GM18502 (cell line): ENCODE measurements around the gene CIAO2B.

Experiments
- ATAC-seq: cut with Tn5 transposase; IDR thresholded peaks from one replicate; pipeline ENCODE4 v1.9.1; 2021; ENCODE audit warnings: mild to moderate bottlenecking; ENCODE audit not compliant: unreplicated experiment, poor library complexity

CIAO2B gene

DNA sequence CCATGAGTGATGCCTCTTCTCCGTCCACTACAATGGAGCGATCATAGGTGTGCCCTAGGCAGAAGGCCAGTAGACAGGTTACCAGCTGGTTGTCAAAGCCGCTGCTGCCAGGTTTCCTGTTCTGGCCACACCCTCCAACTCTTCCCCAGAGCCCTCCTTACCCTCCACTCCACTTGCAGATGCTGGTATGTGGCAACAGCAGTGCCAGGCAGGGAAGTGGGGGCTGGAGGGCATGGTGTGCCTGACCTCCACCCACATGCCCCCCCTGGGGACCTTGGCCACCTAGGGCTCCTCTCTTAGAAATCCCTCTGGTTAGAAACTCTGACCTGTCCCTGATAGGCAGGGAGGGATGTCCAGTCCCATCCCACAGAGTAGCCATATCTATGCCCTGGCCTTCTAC is 10.3 kb downstream of the CIAO2B start:
- ATAC-seq: no peak

DNA sequence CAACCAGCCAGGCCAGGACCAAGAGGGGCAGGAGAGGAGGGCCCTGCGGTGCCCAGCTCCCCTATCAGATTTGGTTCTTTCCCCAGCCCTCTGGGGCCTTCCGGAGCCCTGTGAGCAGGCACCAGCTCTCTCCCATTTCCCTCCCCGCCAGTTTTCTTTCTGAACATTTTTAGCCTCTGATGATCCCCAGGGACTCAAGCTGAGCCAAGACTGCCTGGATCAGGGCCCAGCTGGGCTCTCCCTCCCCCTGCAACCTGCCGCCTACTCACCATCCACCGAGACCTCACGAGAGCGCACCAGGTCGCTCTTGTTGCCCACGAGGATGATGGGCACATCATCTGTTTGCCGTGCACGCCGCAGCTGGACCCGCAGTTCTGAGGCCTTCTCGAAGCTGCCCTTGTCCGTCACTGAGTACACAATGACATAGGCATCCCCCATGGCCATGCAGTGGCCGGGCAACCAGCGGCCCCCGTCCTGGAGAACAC is 10.9 kb downstream of the CIAO2B start:
- no peak for ATAC-seq

GRCh38 chr16:66921729-66922450 is 12.3 kb downstream of the CIAO2B start:
- no peak for ATAC-seq

DNA sequence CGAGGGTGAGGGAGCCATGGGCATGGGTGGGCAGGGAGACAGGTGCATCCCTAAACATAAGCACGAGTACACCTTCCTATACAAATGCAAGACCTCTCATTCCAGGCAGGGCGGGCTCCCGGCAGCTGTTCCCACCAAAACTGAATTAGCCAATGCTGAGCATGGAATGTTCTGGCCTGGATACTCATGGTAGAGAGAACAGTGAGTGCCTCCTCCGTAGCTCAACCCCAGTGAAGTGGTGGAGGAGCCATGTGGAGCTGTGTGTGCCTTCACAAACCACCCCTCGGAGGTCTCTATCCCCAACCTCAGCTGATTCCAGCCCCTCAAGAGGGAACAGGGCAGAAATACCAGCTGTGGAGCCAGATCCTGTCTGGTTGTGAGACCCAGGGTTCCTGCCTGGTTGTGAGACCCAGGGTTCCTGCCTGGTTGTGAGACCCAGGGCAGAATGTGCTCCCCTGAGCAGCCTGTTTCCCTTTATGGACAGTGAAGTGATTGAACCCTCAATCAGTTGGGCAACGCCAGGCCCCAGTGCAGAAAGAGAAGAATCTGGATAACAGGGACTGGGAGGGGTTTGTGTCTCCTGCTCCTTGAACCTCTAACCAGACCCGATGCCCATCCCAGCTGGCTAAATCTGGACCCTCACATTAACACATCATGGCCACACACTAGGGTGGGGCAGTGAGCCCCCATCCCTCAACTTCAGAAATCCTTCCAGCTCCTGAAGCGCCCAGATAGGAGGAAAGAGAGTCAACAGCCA is 13.1 kb downstream of the CIAO2B start:
- no peak for ATAC-seq

- no peak for ATAC-seq
These were observed 14.0 kb downstream of the CIAO2B start for GRCh38 chr16:66920299-66920590.

- ATAC-seq: no peak
These were observed 14.5 kb downstream of the CIAO2B start for GRCh38 chr16:66919569-66920298.

GRCh38 chr16:66918803-66919568 is 15.2 kb downstream of the CIAO2B start, which contains the start of gene CDH16:
CDH16 (minus strand) TSS chr16:66918885; CDS start chr16:66918065, 820 bp downstream.
- no peak for ATAC-seq

DNA sequence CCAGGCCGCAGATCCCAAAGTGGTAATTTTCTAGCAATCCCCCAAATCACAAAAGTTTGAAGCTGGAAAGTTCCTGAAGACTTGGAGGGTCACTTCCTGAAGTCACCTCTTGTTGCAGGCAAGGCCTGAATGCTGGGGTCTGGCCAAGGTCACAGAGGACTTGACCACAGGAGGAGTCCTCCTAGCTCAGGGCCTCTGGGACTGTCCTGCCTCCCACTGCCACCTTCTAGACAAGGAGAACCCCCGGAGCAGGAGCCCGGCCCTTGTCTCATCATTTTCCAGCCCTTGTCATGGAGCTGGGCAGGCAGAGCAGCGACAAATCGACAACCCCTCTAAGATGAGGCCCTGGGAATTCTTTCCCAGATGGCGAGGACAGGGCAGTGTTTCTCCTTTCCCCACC is 15.8 kb downstream of the CIAO2B start:
- no peak for ATAC-seq

GRCh38 chr16:66917741-66918140 is 16.5 kb downstream of the CIAO2B start:
- no peak for ATAC-seq

DNA sequence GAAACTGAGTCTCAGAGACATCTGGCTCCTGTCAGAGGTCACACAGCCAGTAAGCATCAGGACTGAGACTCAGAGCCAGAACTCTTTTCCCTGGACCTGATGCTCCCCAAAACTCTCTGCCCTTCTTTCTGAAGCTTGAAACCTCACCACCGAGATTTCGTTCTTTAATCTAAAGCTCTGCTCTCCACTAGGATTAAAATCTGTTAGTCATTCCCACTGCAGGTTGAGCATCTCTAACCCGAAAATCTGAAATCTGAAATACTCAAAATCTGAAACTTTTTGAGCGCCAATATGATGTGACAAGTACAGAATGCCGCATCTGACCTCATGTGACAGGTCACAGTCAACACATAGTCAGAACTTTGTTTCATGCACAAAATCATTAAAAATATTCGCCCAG is 17.7 kb downstream of the CIAO2B start:
- ATAC-seq: no peak

DNA sequence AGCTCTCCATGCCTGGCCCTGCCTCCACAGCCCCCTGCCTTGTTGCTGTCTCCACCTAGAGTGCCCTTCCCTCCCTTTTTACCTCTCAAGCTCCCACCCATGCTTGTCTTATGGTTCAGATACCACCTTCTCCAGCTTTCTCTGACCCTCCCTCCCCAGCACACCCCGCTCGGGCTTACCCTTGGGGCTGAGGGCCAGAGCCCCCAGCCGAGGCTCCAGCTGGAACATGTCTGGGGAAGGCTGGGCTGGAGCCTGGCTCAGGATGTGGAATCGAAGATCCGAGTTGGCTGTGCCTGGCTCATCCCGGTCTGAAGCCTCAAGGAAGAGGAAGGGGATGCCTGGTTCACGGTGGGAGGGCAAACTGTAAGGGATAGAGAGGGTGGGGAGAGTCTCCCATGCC is 19.2 kb downstream of the CIAO2B start:
- no peak for ATAC-seq

DNA sequence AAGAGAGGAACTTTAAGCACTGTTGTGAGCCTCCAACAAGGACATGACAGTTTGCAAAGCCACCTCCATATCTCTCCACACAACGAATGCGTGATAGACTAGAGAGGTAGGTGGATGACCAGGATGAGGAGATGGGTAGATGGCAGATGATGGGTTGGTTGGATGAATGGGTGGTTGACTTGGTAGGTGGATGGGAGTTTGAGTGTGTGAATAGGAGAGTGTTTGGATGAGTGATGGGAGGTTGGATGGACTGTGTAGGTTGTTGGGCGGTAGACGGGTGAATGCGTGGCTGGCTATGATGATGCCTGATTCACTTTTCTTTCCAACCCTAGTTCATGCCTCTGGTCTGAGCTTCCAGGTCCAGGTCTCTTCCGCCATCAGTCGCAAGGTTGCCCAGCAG is 19.7 kb downstream of the CIAO2B start:
- no peak for ATAC-seq

GRCh38 chr16:66913711-66914110 is 20.5 kb downstream of the CIAO2B start:
- no peak for ATAC-seq

DNA sequence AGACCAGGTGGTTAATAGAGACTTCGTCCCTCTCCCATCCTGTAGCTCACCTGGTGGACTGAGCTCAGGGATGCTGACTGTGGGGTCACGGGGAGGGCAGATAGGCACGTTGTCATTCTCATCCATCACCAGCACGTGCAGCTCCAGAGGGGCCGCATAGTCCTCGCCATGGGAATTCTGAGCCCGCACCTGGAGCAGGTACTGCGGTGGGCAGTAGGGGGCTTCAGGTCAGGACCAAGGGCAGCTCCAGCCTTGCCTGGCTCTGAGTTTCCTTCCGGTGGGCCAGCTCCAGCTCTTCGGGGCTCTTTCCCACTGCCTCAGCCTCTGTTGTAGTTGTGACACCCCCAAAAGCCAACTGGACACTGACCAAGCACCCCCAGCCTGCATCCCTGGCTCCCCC is 21.1 kb downstream of the CIAO2B start:
- no peak for ATAC-seq

DNA sequence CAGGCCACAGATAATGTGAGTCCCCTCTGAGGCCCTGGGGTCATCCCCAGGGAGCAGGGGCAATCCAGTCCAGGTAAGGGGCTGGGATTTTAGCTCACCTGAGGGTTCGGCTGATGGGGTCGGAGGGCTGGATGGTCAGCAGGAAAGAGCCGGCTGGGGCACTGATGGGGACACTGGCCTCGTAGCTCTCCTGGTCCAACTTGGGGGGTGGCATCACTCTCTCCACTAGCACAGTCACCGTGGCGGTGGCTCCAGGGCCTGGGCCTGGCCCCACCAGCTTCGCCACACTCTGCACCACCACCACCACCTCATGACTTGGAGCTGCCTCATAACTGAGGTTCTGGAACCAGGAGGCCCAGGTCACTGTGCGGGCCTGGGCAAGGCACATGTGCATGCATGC is 22.4 kb downstream of the CIAO2B start:
- no peak for ATAC-seq

DNA sequence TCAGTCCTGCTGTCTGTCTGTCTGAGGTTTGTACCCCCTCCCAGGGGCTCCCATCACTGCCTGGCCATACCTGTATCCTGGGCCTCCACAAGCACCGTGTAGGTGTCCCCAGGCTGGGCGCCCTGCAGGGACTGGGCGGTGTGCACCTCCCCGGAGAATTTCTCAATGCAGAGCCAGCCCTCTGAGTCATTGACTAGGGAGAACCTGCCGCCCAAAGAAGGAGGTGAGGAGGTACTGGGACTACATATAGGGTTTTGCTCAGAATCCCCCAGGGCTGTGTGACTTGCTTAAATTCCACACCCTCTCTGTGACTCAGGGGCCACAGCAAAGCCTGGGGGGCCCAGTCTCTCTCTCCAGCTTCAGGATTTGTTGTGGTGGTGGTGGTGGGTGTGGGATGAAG is 23.1 kb downstream of the CIAO2B start:
- no peak for ATAC-seq

DNA sequence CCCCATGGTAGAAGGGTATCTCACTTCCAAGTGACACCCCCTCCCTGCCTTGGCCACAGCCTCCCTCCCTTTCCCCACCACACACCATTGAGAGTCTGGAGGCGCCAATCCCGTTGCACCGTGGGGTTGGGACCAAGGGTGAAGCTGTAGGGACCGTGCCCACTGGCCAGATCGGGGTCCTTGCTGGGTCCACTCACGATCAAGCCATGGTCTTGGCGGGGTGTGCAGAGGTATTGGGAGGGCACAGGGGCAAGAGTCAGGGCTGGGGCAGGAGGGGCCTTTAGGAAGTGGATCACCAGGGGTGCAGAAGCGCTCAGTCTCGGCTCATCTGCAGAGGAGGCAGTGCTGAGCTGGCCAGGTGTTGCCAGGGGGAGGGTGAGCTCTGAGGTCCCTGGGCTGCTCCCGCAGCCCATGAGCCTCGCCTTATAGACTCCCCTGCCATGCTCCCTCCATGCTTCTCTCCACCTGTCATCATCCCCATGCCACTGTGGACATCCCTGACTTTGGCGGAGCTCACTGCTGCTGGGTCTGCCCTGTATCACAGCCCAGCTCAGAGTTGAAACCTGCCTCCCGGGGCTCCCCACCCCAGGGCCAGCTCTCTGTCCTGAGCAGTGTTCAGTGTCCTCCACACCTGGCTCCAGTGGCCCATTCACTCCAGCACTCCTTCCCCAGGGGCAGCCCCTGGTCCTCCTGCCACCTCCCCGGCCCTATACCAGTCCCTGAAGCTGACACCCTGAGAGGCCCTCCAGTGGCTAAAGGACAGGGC is 23.8 kb downstream of the CIAO2B start:
- ATAC-seq: no peak

DNA sequence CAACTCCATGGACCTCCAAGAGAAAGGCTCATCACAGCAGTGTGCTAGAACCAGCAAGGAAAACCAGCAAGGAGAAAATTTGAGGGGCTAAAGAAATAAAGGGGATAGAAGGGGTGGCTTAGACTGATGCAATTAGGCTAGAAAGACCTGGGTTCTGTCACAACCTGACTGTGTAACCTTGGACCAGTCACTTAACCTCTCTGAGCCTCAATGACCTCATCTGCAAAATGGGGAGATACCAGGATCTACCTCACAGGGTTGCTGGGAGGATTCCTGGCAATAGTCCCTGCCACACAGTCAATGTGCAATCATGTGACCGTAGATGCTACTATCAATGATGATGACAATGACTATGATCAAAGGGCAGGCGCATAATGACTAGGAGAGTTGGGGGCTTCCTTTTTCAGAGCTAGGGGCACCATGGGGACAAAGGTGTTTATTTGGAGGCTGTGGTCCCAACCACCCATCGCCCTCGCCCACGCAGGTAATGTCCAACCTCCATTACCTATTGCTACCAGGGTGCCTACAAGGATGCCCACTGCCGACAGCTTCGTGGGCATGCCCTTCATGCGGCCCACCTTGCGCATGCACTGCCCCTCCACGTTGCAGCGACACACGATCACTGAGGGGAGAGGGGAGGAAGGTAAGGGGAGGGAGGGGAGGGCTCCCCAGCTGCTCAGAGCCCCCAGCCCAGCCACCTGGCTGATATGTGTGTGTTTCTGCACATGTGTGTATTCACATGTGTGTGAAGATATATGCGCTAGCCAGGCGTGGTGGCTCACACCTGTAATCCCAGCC is 25.2 kb downstream of the CIAO2B start:
- no peak for ATAC-seq

DNA sequence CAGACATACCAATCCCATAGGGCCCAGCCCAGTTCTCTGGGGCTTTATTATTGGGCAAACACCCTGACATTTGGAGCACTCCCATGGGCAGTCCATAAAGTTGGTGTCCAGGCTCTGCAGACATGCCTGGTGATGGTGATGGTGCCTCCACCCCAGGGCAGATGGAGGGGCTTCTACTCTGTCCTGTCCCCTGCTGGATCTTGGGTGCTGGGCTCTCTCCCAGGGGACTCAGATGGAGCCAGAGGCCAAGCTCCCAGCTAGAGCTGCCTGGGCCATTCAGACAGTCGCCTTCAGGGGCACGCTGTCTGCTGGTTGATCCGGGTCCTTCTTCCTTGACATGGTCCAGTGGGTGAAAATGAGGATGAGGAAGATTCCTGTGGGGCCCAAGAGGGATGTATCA is 26.1 kb downstream of the CIAO2B start:
- ATAC-seq: no peak
